Measurements from ENCODE around the gene ATAT1. TPM values are rescaled to one million over a fixed set of nuclear protein-coding genes. Genes with fewer than 3 reads are reported as not detected.

ATAT1 gene
- total RNA-seq, 1 experiment from 2014 or later: 13.0 TPM

GRCh38 chr6:30681766-30682142, 55.1 kb downstream of the ATAT1 start:
- Histone ChIP-seq H3K36me3 (peaks cover 20% of the 10 kb centered on the region), H3K4me1 (peaks cover 24% of the 10 kb centered on the region)

GRCh38 chr6:30682143-30683117, 55.8 kb downstream of the ATAT1 start:
- Histone ChIP-seq H3K9me3 (replicated peaks) (no peaks in the 10 kb centered on the region), H3K4me1 (peaks cover 24% of the 10 kb centered on the region), H3K36me3 (peaks cover 16% of the 10 kb centered on the region), H3K4me3 (peak overlapping the region; percentile 45), H3K27me3 (no peaks in the 10 kb centered on the region), H3K27ac (no peak overlapping the region; the same call in 1 of the 2 replicates)
- DNase-seq: peak; percentile 42 to 48

More at GRCh38 chr6:30681766-30682142, 55.1 kb downstream of the ATAT1 start:
- Histone ChIP-seq H3K27ac (no peak overlapping the region), H3K9me3 (replicated peaks) (no peaks in the 10 kb centered on the region), H3K4me3 (no peak overlapping the region), H3K27me3 (no peaks in the 10 kb centered on the region)
- no peak for DNase-seq

- Histone ChIP-seq H3K27me3 (no peaks in the 10 kb centered on the region), H3K27ac (no peak overlapping the region; the same call in 1 of the 2 replicates), H3K4me3 (peak overlapping the region; percentile 45), H3K36me3 (peaks cover 7% of the 10 kb centered on the region), H3K9me3 (replicated peaks) (no peaks in the 10 kb centered on the region), H3K4me1 (peaks cover 26% of the 10 kb centered on the region)
- no peak for DNase-seq
Measured at GRCh38 chr6:30683183-30683979, 56.7 kb downstream of the ATAT1 start.

GRCh38 chr6:30683980-30684338, 57.3 kb downstream of the ATAT1 start:
- H3K27me3 ChIP-seq: no peaks in the 10 kb centered on the region
- peaks cover 2% of the 10 kb centered on the region for H3K36me3 ChIP-seq
- H3K4me1 ChIP-seq: peaks cover 30% of the 10 kb centered on the region
- H3K27ac ChIP-seq: no peak overlapping the region
- DNase-seq: no peak
- peak overlapping the region; percentile 45 for H3K4me3 ChIP-seq
- no peaks in the 10 kb centered on the region for H3K9me3 ChIP-seq (replicated peaks)

GRCh38 chr6:30684386-30685156, 57.9 kb downstream of the ATAT1 start:
- peak overlapping the region; percentile 45 for H3K4me3 ChIP-seq
- DNase-seq: no peak
- no peaks in the 10 kb centered on the region for H3K9me3 ChIP-seq (replicated peaks)
- no peaks in the 10 kb centered on the region; the same call in none of the 2 replicates for H3K36me3 ChIP-seq
- no peaks in the 10 kb centered on the region for H3K27me3 ChIP-seq
- no peak overlapping the region for H3K27ac ChIP-seq
- peaks cover 36% of the 10 kb centered on the region for H3K4me1 ChIP-seq

GRCh38 chr6:30685157-30686008, 58.7 kb downstream of the ATAT1 start:
- Histone ChIP-seq H3K27me3 (no peaks in the 10 kb centered on the region), H3K36me3 (no peaks in the 10 kb centered on the region; the same call in none of the 2 replicates), H3K4me3 (peak overlapping the region; percentile 83), H3K27ac (no peak overlapping the region), H3K9me3 (replicated peaks) (no peaks in the 10 kb centered on the region), H3K4me1 (peaks cover 39% of the 10 kb centered on the region)
- DNase-seq: no peak

- DNase-seq: peak; percentile 55 to 59
- peak within 1 kb of the TSS; percentile 96 for H3K27ac ChIP-seq
- H3K27me3 ChIP-seq: no peaks in the 10 kb centered on the region
- no peaks in the 10 kb centered on the region for H3K9me3 ChIP-seq (replicated peaks)
- H3K4me3 ChIP-seq: peak within 1 kb of the TSS; percentile 83
- H3K4me1 ChIP-seq: peaks cover 39% of the 10 kb centered on the region
- no peaks in the 10 kb centered on the region; the same call in none of the 2 replicates for H3K36me3 ChIP-seq
Measured at GRCh38 chr6:30686009-30686907, 59.6 kb downstream of the ATAT1 start, which contains the start of gene PPP1R18. TSS of gene PPP1R18 (minus strand) at chr6:30686645. CDS start at chr6:30686018, 627 bp downstream.

GRCh38 chr6:30686908-30687658, 60.4 kb downstream of the ATAT1 start:
- no peaks in the 10 kb centered on the region for H3K9me3 ChIP-seq (replicated peaks)
- DNase-seq: peak; percentile 98 to 99
- H3K4me1 ChIP-seq: peaks cover 38% of the 10 kb centered on the region
- peak overlapping the region; percentile 83 for H3K4me3 ChIP-seq
- H3K27me3 ChIP-seq: no peaks in the 10 kb centered on the region
- H3K36me3 ChIP-seq: no peaks in the 10 kb centered on the region; the same call in none of the 2 replicates
- peak overlapping the region; percentile 96 for H3K27ac ChIP-seq

- no peaks in the 10 kb centered on the region; the same call in none of the 2 replicates for H3K36me3 ChIP-seq
- H3K27me3 ChIP-seq: no peaks in the 10 kb centered on the region
- peaks cover 30% of the 10 kb centered on the region; the same call in 1 of the 2 replicates for H3K4me1 ChIP-seq
- H3K9me3 ChIP-seq (replicated peaks): no peaks in the 10 kb centered on the region
- peak overlapping the region; percentile 96 for H3K27ac ChIP-seq
- DNase-seq: peak in 1 of 2 experiments; percentile 38
- H3K4me3 ChIP-seq: peak overlapping the region; percentile 83
Measured at GRCh38 chr6:30687659-30688431, 61.2 kb downstream of the ATAT1 start.

- DNase-seq: no peak
- Histone ChIP-seq H3K4me1 (peaks cover 24% of the 10 kb centered on the region; the same call in 1 of the 2 replicates), H3K9me3 (replicated peaks) (no peaks in the 10 kb centered on the region), H3K4me3 (peak overlapping the region; percentile 83), H3K27ac (peak overlapping the region; percentile 96; the same call in 1 of the 2 replicates), H3K27me3 (no peaks in the 10 kb centered on the region), H3K36me3 (no peaks in the 10 kb centered on the region; the same call in none of the 2 replicates)
Measured at GRCh38 chr6:30688569-30688968, 61.9 kb downstream of the ATAT1 start.

GRCh38 chr6:30689022-30689865, 62.6 kb downstream of the ATAT1 start:
- Histone ChIP-seq H3K4me3 (peak overlapping the region; percentile 67), H3K27me3 (no peaks in the 10 kb centered on the region), H3K4me1 (peaks cover 24% of the 10 kb centered on the region; the same call in 1 of the 2 replicates), H3K27ac (no peak overlapping the region), H3K9me3 (replicated peaks) (no peaks in the 10 kb centered on the region), H3K36me3 (no peaks in the 10 kb centered on the region; the same call in 1 of the 2 replicates)
- no peak for DNase-seq
